ENCODE measurements around the gene NTNG1. TPM values are rescaled to one million over a fixed set of nuclear protein-coding genes. Genes with fewer than 3 reads are reported as not detected.

The NTNG1 gene
- total RNA-seq, 2 experiments from 2014 or later, result 2.3 to 5.9 TPM

- POLR2A ChIA-PET, result interaction anchor here (1.0 to 1.5 kb wide), 4 partner anchors 10 to 46 kb away, joined by 3 to 5 read pairs (median 4); no protein-coding TSS in a partner anchor
- no TSS peak for BruUV-seq (replicated peaks)
- CTCF ChIA-PET (ENCODE audit: unreplicated experiment), result no interaction called here
These were observed 263.9 kb downstream of the NTNG1 start for GRCh38 chr1:107404756-107405155.

GRCh38 chr1:107405236-107405635 is 264.4 kb downstream of the NTNG1 start:
- ChIA-PET CTCF (ENCODE audit: unreplicated experiment) (interaction anchor here (1.2 kb wide), 1 partner anchor 16 kb away, joined by 3 read pairs; no protein-coding TSS in a partner anchor), POLR2A (no interaction called here)
- intact Hi-C loops (cut with micrococcal nuclease; ENCODE audit: unreplicated experiment), result no loop called here
- no peaks in the 10 kb centered on the region for H4K20me1 ChIP-seq (ENCODE audit: insufficient read depth, low read length)
- BruUV-seq (replicated peaks), result no TSS peak
- no peak for DNase-seq (ENCODE audit: low spot score)
- H3K4me3 ChIP-seq (ENCODE audit: low read depth, low read length, poor library complexity, severe bottlenecking), result no peak overlapping the region
- H3K4me2 ChIP-seq (ENCODE audit: low read length), result no peak overlapping the region
- TF ChIP-seq CTCF (conservative IDR thresholded peaks at IDR 0.05; ENCODE audit: low read length) (no peak), EZH2phosphoT487 (IDR thresholded peaks at IDR 0.05; ENCODE audit: borderline replicate concordance, low read depth, low read length) (no peak)
- H3K79me2 ChIP-seq (ENCODE audit: insufficient read depth, low read depth, low read length), result no peaks in the 10 kb centered on the region
- no peak overlapping the region for H2AFZ ChIP-seq (ENCODE audit: low read length)
- no peaks in the 10 kb centered on the region for H3K9me2 ChIP-seq (ENCODE audit: insufficient read depth, low read length)
- no peaks in the 10 kb centered on the region for H3K36me3 ChIP-seq (ENCODE audit: insufficient read depth, low read length)
- peaks cover 23% of the 10 kb centered on the region for H3K4me1 ChIP-seq (ENCODE audit: insufficient read depth, low read length, poor library complexity, severe bottlenecking)
- no peaks in the 10 kb centered on the region for H3K9me3 ChIP-seq (ENCODE audit: low read length)
- no peak overlapping the region for H3K27ac ChIP-seq (ENCODE audit: low read depth, low read length, poor library complexity, severe bottlenecking)

More at GRCh38 chr1:107404756-107405155, 263.9 kb downstream of the NTNG1 start:
- intact Hi-C loops (cut with micrococcal nuclease; ENCODE audit: unreplicated experiment), result no loop called here
- no peaks in the 10 kb centered on the region for H3K9me3 ChIP-seq (ENCODE audit: low read length)
- DNase-seq (ENCODE audit: low spot score), result no peak
- H4K20me1 ChIP-seq (ENCODE audit: insufficient read depth, low read length), result no peaks in the 10 kb centered on the region
- H3K4me1 ChIP-seq (ENCODE audit: insufficient read depth, low read length, poor library complexity, severe bottlenecking), result peaks cover 23% of the 10 kb centered on the region
- H3K4me2 ChIP-seq (ENCODE audit: low read length), result no peak overlapping the region
- H3K4me3 ChIP-seq (ENCODE audit: low read depth, low read length, poor library complexity, severe bottlenecking), result no peak overlapping the region
- H3K36me3 ChIP-seq (ENCODE audit: insufficient read depth, low read length), result no peaks in the 10 kb centered on the region
- no peak for TF ChIP-seq EZH2phosphoT487 (IDR thresholded peaks at IDR 0.05; ENCODE audit: borderline replicate concordance, low read depth, low read length)
- TF ChIP-seq CTCF (conservative IDR thresholded peaks at IDR 0.05; ENCODE audit: low read length), result no peak
- no peaks in the 10 kb centered on the region for H3K9me2 ChIP-seq (ENCODE audit: insufficient read depth, low read length)
- peak overlapping the region; percentile 26; the same call in 1 of the 2 replicates for H2AFZ ChIP-seq (ENCODE audit: low read length)
- H3K27ac ChIP-seq (ENCODE audit: low read depth, low read length, poor library complexity, severe bottlenecking), result no peak overlapping the region
- H3K79me2 ChIP-seq (ENCODE audit: insufficient read depth, low read depth, low read length), result no peaks in the 10 kb centered on the region

- Histone ChIP-seq H3K4me2 (ENCODE audit: low read length) (no peak overlapping the region), H3K27ac (ENCODE audit: low read depth, low read length, poor library complexity, severe bottlenecking) (no peak overlapping the region), H4K20me1 (ENCODE audit: insufficient read depth, low read length) (no peaks in the 10 kb centered on the region), H3K79me2 (ENCODE audit: insufficient read depth, low read depth, low read length) (no peaks in the 10 kb centered on the region), H3K4me1 (ENCODE audit: insufficient read depth, low read length, poor library complexity, severe bottlenecking) (peaks cover 23% of the 10 kb centered on the region), H3K4me3 (ENCODE audit: low read depth, low read length, poor library complexity, severe bottlenecking) (no peak overlapping the region), H2AFZ (ENCODE audit: low read length) (no peak overlapping the region), H3K9me3 (ENCODE audit: low read length) (no peaks in the 10 kb centered on the region), H3K9me2 (ENCODE audit: insufficient read depth, low read length) (no peaks in the 10 kb centered on the region), H3K36me3 (ENCODE audit: insufficient read depth, low read length) (no peaks in the 10 kb centered on the region)
- no TSS peak for BruUV-seq (replicated peaks)
- TF ChIP-seq CTCF (conservative IDR thresholded peaks at IDR 0.05; ENCODE audit: low read length), result no peak
- no peak for TF ChIP-seq EZH2phosphoT487 (IDR thresholded peaks at IDR 0.05; ENCODE audit: borderline replicate concordance, low read depth, low read length)
- intact Hi-C loops (cut with micrococcal nuclease; ENCODE audit: unreplicated experiment), result no loop called here
- CTCF ChIA-PET (ENCODE audit: unreplicated experiment), result no interaction called here
- DNase-seq (ENCODE audit: low spot score), result no peak
- POLR2A ChIA-PET, result interaction anchor here (0.6 to 1.4 kb wide), 9 partner anchors 9 to 282 kb away, joined by 3 to 5 read pairs (median 3); no protein-coding TSS in a partner anchor
These were observed 266.2 kb downstream of the NTNG1 start for GRCh38 chr1:107407011-107407410.
